Forelimb muscle (tissue), 1 donor: ENCODE results near the gene TRIO. TPM values are rescaled to one million over a fixed set of nuclear protein-coding genes. Genes with fewer than 3 reads are reported as not detected.
"Not testable (repeated sequence)": the region's sequence is repeated elsewhere in the genome, so short reads cannot be mapped to it uniquely, and the experiment has no call there.

Experiments
- DNase-seq: peaks from one replicate; pipeline ENCODE4 v3.0.0-alpha.2; 2013; ENCODE audit warnings: low read depth
- polyA plus RNA-seq: library from polyadenylated mRNA; unstranded; fragments of 120-200 nt; gene quantifications from one replicate; pipeline ENCODE4 v1.2.1, GENCODE V29; 2013; ENCODE audit not compliant: insufficient read length

Gene TRIO
- polyA plus RNA-seq, 1 donor, result 168 TPM

DNA sequence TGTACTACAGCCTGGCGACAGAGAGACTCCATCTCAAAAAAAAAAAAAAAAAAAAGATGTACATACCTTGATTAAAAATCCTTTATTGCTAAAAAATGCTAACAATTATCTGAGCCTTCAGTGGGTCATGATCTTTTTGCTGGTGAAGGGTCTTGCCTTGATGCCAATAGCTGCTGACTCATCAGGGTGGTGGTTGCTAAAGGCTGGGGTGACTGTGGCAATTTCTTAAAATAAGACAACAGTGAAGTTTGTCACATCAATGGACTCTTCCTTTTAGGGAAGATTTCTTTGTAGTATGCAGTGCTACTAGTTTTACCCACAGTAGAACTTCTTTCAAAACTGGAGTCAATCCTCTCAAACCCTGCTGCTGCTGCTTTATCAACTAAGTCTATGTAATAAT is 404.5 kb downstream of the TRIO start:
- no peak for DNase-seq

DNA sequence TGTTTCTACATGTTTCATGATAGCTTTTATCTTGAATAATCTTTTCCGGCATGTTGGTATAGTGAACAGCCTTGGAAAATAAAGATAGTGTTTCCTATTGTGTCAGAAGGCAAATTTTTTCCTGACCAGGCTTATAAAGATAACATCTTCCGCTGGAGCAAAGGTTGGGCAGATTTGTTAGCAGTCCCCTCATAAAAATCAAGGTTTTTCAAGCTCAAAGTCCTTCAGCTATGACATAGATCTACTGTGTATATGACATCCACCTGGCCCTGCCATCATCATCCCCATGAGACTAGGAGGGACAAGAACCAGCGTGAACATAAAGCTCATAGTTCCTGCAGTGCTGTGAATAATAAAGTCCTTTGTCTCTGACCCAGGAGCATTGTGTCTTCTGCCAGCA is 408.1 kb downstream of the TRIO start:
- no peak for DNase-seq

DNA sequence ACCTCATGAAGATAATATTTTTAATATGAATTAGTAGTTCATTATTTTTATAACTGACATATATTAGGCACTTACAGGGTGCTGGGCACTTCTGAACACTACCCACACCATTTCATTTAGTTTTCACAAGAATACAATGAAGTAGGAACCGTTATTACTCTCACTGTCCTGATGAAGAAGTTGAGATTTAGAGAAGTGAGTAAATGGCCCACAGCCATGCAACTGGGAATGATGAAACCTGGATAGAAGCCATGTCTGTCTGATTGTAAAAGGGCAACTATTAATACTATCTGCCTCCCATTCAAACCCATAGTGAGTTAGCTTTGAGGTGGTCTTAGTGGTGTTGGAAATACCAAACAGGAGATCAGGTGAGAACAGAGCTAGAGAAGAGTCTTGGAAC is 408.9 kb downstream of the TRIO start:
- no peak for DNase-seq

DNA sequence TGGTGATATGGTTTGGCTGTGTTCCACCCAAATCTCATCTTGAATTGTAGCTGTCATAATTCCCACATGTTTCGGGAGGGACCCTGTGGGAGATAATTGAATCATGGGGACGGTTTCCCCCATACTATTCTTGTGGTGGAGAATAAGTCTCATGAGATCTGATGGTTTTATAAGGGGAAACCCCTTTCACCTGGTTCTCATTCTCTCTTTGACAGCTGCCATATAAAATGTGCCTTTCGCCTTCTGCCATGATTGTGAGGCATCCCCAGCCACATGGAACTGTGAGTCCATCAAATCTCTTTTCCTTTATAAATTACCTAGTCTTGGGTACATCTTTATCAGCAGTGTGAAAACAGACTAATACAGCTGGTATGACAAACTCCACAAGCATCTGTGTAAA is 411.1 kb downstream of the TRIO start:
- DNase-seq, result not testable (repeated sequence)

- DNase-seq, result no peak
Observed at GRCh38 chr5:14556015-14556414, 412.9 kb downstream of the TRIO start.

GRCh38 chr5:14557203-14557770 is 414.1 kb downstream of the TRIO start:
- no peak for DNase-seq

GRCh38 chr5:14557791-14558415 is 414.8 kb downstream of the TRIO start:
- no peak for DNase-seq

Other genes with a start within 250 kb of the TRIO start
- 0.57 TPM for gene DNAH5, start 198.7 kb upstream of the TRIO start, polyA plus RNA-seq